Subcutaneous preadipocyte (primary cell): Measurements from ENCODE around the gene SYP. TPM values are rescaled to one million over a fixed set of nuclear protein-coding genes. Genes with fewer than 3 reads are reported as not detected.

Experiments used
- small RNA-seq: library from RNA; depleted of rRNA; stranded (forward); fragments of <200 nt; gene quantifications from one replicate; pipeline ENCODE3, GENCODE V24; 2012
- total RNA-seq: library from RNA; depleted of rRNA; stranded (reverse); fragments of >200 nt; gene quantifications from 2 replicates; pipeline ENCODE4 v1.2.3, GENCODE V29; 2012

Gene SYP
- total RNA-seq, result 0.20 and 0.37 TPM in 2 replicates

DNA sequence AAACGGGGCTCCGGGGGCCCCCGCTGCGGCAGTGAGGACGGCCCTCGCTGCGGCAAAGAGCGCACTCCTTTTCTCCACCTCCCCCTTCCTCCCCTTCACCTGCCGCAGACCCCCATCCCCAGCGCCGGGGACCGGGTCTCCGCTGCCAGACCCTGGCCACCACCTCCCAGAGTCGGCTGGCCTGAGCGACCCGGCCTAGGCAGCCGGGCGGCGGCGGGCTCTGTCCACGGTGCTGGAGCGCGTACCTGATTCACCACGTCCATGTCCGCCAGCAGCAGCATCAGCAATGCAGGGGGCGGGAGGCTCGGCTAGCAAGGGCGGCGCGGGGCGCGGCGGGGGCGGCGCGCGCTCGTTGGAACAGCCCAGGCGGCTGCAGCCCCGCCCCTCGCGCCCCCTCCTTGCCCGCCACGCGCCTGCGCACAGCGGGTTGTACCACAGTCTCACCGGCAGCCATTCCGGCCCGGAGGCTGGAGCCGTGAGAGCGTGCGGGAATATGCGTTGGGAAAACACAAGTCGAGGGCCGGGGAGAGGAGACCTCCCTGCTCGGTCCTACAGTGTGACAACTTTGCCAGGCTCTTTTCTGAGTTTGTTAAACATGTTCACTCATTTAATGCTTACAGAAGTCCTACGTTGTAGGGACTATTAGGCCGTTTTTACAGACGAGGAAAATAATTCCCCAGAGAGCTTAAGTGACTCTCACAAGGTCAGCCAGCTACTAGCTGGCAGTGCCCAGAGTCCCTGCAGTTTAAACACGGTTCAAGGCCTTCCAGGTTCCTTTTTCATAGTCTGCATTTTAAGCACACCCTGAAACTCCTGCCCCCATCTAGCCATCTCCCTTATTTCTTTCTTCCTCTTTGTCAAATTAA lies at the start of gene SYP:
Gene SYP (minus strand): TSS at position 288 of the 866 bp plus-strand sequence. CDS start 7 bp downstream, at position 281.

DNA sequence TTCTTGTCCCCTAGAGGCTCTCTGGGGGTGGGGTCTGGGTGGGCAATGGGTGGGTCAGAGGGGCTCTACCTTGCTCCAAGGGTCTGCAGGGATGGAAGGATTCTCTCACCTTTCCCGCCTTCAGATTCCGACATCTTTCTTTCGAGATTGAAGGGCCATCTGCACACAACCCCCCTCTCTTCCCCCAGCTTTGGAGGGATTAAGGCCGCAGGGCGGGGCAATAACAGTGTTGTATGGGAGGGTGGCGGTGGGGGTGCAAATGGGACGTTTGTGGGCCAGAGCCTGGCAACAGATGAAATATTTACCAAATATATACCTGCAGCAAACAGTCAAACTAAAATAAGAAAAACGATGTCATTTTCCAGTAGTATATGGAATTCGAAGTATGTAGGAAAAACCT lies 33.2 kb upstream of the SYP start, which contains the start of gene CACNA1F:
Gene CACNA1F (minus strand): TSS at position 165 of the 400 bp plus-strand sequence. CDS start 31 bp downstream, at position 134.

DNA sequence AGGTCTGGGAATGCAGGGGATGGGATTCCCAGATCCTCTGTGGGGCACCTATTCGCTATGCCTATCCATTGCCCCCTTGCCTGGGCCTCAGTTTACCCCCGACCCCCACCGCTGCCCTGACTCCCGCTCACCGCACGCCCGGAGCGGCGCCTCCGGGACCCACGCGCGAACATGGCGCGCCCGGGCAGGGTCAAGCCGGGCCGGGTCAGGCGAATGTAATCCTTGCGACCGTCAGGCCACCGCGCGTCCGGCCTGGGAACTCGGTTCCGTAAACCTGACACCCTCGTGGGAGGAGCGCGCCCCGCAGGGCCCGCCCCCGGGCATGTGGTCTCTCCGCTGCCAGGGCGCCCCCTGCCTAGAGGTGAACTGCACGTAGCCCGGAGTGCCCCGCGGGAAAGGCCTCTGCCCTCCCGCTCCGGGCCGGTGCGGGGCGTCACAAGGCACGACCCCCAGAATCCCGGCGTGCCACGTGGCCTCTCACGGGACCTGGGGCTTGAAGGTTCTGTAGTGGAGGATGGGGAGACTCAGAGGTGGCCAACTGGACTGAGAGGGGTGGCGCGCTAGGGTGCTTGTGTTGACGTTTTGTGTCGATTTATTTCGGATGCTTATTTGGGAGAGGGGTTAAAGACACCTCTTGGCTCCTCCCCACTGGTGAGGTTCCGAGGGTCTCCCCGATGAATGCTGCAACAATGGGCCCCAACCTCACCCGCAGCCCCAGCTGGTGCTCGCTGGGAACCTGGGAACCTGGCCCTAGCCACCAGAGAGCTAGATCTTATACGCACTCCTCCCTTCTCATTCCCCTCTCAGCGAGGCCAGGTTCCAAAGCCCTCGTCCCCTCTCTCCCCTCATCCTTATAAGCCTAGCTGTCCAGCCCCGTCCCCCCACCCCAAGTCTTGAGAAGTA lies 13.6 kb downstream of the SYP start, which contains the start of gene PRICKLE3:
Gene PRICKLE3 (minus strand): TSS at position 249 of the 903 bp plus-strand sequence. CDS start 76 bp downstream, at position 173.

DNA sequence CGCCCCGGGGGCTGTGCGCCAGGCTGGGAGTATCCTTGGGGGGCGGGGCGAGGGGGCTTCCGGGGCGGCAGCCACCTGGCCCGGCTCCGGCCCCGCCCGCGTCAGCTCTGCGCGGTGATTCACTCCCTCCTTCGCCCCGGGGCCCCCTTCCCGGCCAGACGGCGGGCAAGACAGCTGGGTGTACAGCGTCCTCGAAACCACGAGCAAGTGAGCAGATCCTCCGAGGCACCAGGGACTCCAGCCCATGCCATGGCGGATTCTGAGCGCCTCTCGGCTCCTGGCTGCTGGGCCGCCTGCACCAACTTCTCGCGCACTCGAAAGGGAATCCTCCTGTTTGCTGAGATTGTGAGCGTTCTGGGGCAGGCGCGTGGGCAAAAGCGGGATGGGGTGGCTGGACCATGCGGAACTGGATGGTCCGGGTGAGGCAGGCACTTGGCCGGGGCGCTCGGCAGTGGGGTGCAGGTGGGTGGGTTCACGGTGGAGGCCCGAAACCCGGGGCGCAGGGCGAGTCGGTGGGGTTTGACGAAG lies 28.2 kb downstream of the SYP start, which contains the start of gene PLP2:
Gene PLP2 (plus strand): TSS at position 147 of the 528 bp plus-strand sequence. CDS start 103 bp downstream, at position 250.

DNA sequence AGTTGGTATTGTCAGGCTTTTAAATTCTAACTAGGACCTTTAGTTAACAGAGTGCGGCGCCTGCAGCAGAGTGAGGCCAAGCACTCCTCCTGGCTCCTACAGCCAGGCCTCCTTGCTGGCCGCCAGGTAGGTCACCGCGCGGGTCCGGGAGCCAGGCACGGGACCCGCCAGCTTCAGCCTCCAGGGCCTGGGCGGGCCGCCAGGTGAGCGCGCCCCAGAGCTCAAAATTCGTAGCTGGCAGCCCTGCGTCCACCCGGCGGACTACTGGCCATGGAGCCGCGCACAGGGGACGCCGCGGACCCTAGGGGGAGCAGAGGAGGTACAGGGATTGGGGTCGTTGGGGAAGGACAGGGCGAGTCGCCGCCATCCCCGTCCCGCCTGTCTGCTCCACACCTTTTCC lies 37.4 kb downstream of the SYP start, which contains the start of gene MAGIX:
Gene MAGIX (plus strand): TSS at position 139 of the 400 bp plus-strand sequence. CDS start 132 bp downstream, at position 271.

Small RNA genes within 50 kb of the gene (small RNA-seq; reads per million reads assigned to genes)
- gene RN7SL262P, result not detected

Other genes with a start within 250 kb of the SYP start
- gene OTUD5, start 242.6 kb downstream of the SYP start, total RNA-seq, result 23.7 and 26.5 TPM in 2 replicates
- gene KCND1, start 228.3 kb downstream of the SYP start, total RNA-seq, result 0.20 and 0.37 TPM in 2 replicates
- gene GRIPAP1, start 197.9 kb downstream of the SYP start, total RNA-seq, result 8.5 and 10.0 TPM in 2 replicates
- gene TFE3, start 156.8 kb downstream of the SYP start, total RNA-seq, result 50.0 and 52.0 TPM in 2 replicates
- gene CCDC120, start 141.2 kb downstream of the SYP start, total RNA-seq, result 0.37 and 0.39 TPM in 2 replicates
- 13.5 and 15.4 TPM in 2 replicates for gene PRAF2, start 126.2 kb downstream of the SYP start, total RNA-seq
- gene WDR45, start 120.3 kb downstream of the SYP start, total RNA-seq, result 52.8 and 62.8 TPM in 2 replicates
- gene GPKOW, start 76.5 kb downstream of the SYP start, total RNA-seq, result 10.7 and 14.9 TPM in 2 replicates
- gene MAGIX, start 37.4 kb downstream of the SYP start, total RNA-seq, result 0.73 and 0.98 TPM in 2 replicates
- 49.5 and 73.1 TPM in 2 replicates for gene PLP2, start 28.3 kb downstream of the SYP start, total RNA-seq
- gene PRICKLE3, start 13.8 kb downstream of the SYP start, total RNA-seq, result 7.0 and 7.6 TPM in 2 replicates
- not detected in 2 replicates for gene CACNA1F, start 33.1 kb upstream of the SYP start, total RNA-seq
- gene CCDC22, start 35.3 kb upstream of the SYP start, total RNA-seq, result 13.6 and 17.8 TPM in 2 replicates
- 0.37 TPM in 1 of 2 replicates, not detected in the other for gene FOXP3, start 64.5 kb upstream of the SYP start, total RNA-seq
- 1.6 and 1.8 TPM in 2 replicates for gene PPP1R3F, start 69.6 kb upstream of the SYP start, total RNA-seq
- gene GAGE10, start 103.5 kb upstream of the SYP start, total RNA-seq, result not detected in 2 replicates
- gene GAGE12J, start 121.8 kb upstream of the SYP start, total RNA-seq, result not detected in 2 replicates
- not detected in 2 replicates for gene GAGE13, start 131.4 kb upstream of the SYP start, total RNA-seq